Measurements from ENCODE around the gene RXYLT1.
A peak's percentile ranks its signal among the peaks of the same experiment; 100 is the strongest.

RXYLT1 gene

DNA sequence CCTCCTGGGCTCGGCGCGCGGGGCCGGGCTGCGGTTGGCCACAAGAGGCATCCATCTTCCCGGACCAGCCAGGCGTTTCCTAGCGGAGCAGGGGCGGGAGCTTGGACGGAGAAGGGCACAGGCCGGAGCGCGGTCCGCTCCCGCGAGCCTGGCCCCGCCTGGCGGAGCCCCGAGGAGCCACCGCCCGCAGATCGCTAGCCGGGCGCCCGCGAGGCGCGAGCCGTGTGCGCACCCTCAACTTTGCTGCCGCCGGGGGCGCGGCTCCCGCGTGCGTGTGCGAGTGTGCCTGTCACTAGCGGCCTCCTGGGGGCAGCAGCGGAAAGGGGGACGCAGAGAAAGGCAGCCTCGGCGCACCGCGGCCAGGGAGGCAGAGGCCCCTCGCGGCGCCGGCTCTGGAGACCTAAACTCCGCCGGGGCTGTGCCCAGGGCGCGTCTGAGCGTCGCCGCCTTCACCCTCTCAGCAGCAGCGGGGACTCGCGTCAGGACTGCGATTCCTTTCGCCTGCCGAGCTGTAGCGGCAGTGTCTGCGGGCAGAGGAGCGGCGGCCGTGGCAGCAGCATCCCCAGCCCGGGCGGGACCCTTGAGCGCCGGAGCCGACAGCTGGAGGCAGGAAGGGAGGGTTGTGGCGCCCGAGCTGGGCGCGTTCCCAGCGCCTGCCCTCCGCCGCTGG, 64.1 kb downstream of the RXYLT1 start:
- TF ChIP-seq, protein P1, sequence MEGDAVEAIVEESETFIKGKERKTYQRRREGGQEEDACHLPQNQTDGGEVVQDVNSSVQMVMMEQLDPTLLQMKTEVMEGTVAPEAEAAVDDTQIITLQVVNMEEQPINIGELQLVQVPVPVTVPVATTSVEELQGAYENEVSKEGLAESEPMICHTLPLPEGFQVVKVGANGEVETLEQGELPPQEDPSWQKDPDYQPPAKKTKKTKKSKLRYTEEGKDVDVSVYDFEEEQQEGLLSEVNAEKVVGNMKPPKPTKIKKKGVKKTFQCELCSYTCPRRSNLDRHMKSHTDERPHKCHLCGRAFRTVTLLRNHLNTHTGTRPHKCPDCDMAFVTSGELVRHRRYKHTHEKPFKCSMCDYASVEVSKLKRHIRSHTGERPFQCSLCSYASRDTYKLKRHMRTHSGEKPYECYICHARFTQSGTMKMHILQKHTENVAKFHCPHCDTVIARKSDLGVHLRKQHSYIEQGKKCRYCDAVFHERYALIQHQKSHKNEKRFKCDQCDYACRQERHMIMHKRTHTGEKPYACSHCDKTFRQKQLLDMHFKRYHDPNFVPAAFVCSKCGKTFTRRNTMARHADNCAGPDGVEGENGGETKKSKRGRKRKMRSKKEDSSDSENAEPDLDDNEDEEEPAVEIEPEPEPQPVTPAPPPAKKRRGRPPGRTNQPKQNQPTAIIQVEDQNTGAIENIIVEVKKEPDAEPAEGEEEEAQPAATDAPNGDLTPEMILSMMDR (IDR thresholded peaks at IDR 0.05; ENCODE audit: insufficient read depth, low read length, missing control alignments): peak; percentile 98
- DNase-seq (ENCODE audit: low read depth, low spot score): peak; percentile 54
- ChIA-PET CTCF (interaction anchor here (0.6 to 10.7 kb wide), 63 partner anchors 7 to 455 kb away, joined by 3 to 187 read pairs (median 4); no protein-coding TSS in a partner anchor), POLR2A (interaction anchor here (0.5 to 2.8 kb wide), 9 partner anchors 11 to 535 kb away, joined by 3 to 14 read pairs (median 5); partner anchors contain the start of gene KICS2)
- peak overlapping the region; percentile 96 for H3K4me3 ChIP-seq (ENCODE audit: low read depth, low read length)

GRCh38 chr12:63844391-63845341, 65.0 kb downstream of the RXYLT1 start, which contains the start of gene SRGAP1:
Gene SRGAP1, plus strand, starts transcription at chr12:63844700. Its CDS starts 117 bp downstream, at chr12:63844817.
- TF ChIP-seq, protein P1 (IDR thresholded peaks at IDR 0.05; ENCODE audit: insufficient read depth, low read length, missing control alignments): peak; percentile 36
- no peak for DNase-seq (ENCODE audit: low read depth, low spot score)
- H3K4me3 ChIP-seq (ENCODE audit: low read depth, low read length): peak within 1 kb of the TSS; percentile 96
- ChIA-PET POLR2A (interaction anchor here (0.6 to 2.8 kb wide), 9 partner anchors 10 to 751 kb away, joined by 3 to 14 read pairs (median 4); partner anchors contain the start of gene KICS2), CTCF (interaction anchor here (0.7 to 10.7 kb wide), 62 partner anchors 8 to 454 kb away, joined by 3 to 187 read pairs (median 4); no protein-coding TSS in a partner anchor)

GRCh38 chr12:63845726-63846125, 66.0 kb downstream of the RXYLT1 start:
- TF ChIP-seq, protein P1 (IDR thresholded peaks at IDR 0.05; ENCODE audit: insufficient read depth, low read length, missing control alignments): no peak
- ChIA-PET POLR2A (no interaction called here), CTCF (interaction anchor here (0.9 to 10.7 kb wide), 13 partner anchors 19 to 412 kb away, joined by 3 to 187 read pairs (median 7); no protein-coding TSS in a partner anchor)
- H3K4me3 ChIP-seq (ENCODE audit: low read depth, low read length): peak overlapping the region; percentile 96
- no peak for DNase-seq (ENCODE audit: low read depth, low spot score)

GRCh38 chr12:63846238-63846967, 66.7 kb downstream of the RXYLT1 start:
- no peak for DNase-seq (ENCODE audit: low read depth, low spot score)
- POLR2A ChIA-PET: no interaction called here
- TF ChIP-seq, protein P1 (IDR thresholded peaks at IDR 0.05; ENCODE audit: insufficient read depth, low read length, missing control alignments): no peak
- CTCF ChIA-PET: interaction anchor here (0.9 to 10.7 kb wide), 3 partner anchors 35 to 411 kb away, joined by 3 to 187 read pairs (median 3); no protein-coding TSS in a partner anchor
- H3K4me3 ChIP-seq (ENCODE audit: low read depth, low read length): peak overlapping the region; percentile 96

DNA sequence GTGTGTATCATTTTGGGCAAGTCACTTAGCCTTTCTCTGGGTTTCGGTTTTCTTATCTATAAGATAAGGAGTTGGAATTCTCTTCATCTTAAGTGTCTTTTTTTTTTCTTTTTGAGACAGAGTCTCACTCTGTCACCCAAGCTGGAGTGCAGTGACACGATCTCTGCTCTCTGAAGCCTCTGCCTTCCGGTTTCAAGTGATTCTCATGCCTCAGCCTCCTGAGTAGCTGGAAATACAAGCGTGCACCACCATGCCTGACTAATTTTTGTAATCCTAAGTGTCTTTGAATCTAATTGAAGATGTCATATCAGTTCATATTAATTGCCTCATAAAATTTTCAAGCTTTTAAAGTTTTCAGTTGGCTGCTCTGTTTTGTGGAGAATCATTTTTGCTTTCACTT, 68.7 kb downstream of the RXYLT1 start:
- ChIA-PET CTCF (interaction anchor here (0.9 kb wide), 1 partner anchor 234 kb away, joined by 3 read pairs; no protein-coding TSS in a partner anchor), POLR2A (no interaction called here)
- H3K4me3 ChIP-seq (ENCODE audit: low read depth, low read length): no peak overlapping the region

More for the DNA sequence above, 68.7 kb downstream of the RXYLT1 start:
- TF ChIP-seq, protein P1 (IDR thresholded peaks at IDR 0.05; ENCODE audit: insufficient read depth, low read length, missing control alignments): no peak
- no peak for DNase-seq (ENCODE audit: low read depth, low spot score)
